Left lung (tissue), 10 donors: ENCODE measurements around the gene TRDN. TPM values are rescaled to one million over a fixed set of nuclear protein-coding genes. Genes with fewer than 3 reads are reported as not detected.

Experiments used
- ATAC-seq: fragments of 200-7000 bp; cut with Tn5 transposase; one replicate; pipeline ENCODE4 v1.9.1; 2020; ENCODE audit warnings: moderate library complexity
- DNase-seq, 4 donors: peaks; one replicate each; pipeline ENCODE4 v3.0.0-alpha.2; 2013 to 2020
- H3K27ac ChIP-seq, 2 donors: fragments of 200-600 bp; sonication (generic) in 1 of 2; one replicate each; pipeline versions ENCODE4 v1.5.0 to v1.8.0; 2020 to 2021
- H3K27me3 ChIP-seq, 2 donors: fragments of 200-600 bp; sonication (generic) in 1 of 2; one replicate each; pipeline versions ENCODE4 v1.5.0 to v1.8.0; 2020 to 2021
- H3K36me3 ChIP-seq, 2 donors: fragments of 200-600 bp; sonication (generic) in 1 of 2; one replicate each; pipeline versions ENCODE4 v1.5.0 to v1.8.0; 2020 to 2021
- H3K4me1 ChIP-seq, 2 donors: fragments of 200-600 bp; one replicate each; pipeline ENCODE4 v1.8.0; 2021
- H3K4me3 ChIP-seq, 2 donors: fragments of 200-600 bp; sonication (generic) in 1 of 2; one replicate each; pipeline versions ENCODE4 v1.5.0 to v1.8.0; 2020 to 2021; ENCODE audit warnings: mild to moderate bottlenecking in 1 of 2
- H3K9me3 ChIP-seq, 2 donors: fragments of 200-600 bp; sonication (generic) in 1 of 2; one replicate each; pipeline versions ENCODE4 v1.5.0 to v1.8.0; 2020 to 2021
- intact Hi-C, 2 donors: fragments of 100-400 bp; cut with DNase I; formaldehyde crosslinking; loops; one replicate each; pipeline versions ENCODE4 v1.11.2 to v1.14.2; 2022
- polyA plus RNA-seq, 6 donors: library from polyadenylated mRNA; unstranded; fragments of 120-200 nt; gene quantifications; one replicate each; pipeline ENCODE4 v1.2.1, GENCODE V29; 2013; ENCODE audit not compliant: insufficient read length in 6 of 6
- total RNA-seq, 2 donors: library from RNA; stranded (reverse); fragmentation: NEBNext Ultra II Directional; extraction: Animal tissue kit (Norgen Biotek cat#: 25700); gene quantifications; one replicate each; pipeline ENCODE4 v1.2.1, GENCODE V29; 2021
- TF ChIP-seq, protein P1 (sequence below), 2 donors: fragments of 200-600 bp; sonication (generic) in 1 of 2; IDR thresholded peaks; one replicate each; pipeline versions ENCODE4 v1.5.0 to v1.8.0; 2021; ENCODE audit warnings: antibody characterized with exemption in 2 of 2
- donor health status: DM: no; HTN: yes; CAD: no.
- donor health status: DM: no; HTN: no; CAD: no.

TRDN gene
- total and polyA plus RNA-seq, 8 donors = 0.03 to 0.18 (median 0.11) TPM; not detected in 3

DNA sequence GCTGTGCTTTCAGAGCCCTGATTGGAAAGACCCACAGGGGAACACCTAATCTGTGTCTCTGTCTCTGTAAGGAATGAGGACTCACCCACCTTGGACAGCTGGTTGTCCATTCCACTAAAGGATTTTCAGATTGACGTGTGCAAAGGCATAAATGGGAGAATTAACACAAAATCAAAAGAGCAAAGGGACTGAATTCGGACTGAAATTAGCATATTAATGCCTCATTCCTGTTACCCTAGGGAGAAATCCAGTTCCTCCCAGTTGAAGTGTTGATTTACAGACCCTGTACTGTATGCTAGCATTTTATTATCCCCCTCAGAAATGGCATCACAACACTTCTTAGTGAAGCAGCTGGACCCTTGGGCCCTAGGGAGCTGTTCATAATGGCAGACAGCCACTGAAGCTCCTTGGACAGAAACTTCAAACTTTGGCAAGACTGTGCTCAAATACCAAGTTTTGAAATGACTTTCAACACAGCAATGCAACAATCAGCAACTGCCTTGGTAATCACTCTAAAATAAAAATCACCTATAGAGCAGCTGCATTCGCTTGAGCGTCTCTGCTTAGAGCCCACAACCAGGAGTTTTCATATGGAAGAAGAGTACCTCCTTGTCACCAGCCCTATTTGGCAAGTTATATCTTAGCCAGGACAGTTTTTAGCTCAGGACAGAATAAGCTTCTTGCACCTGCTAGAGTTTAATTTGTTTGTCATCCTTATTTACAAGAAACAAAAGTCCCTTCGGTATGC is 118.1 kb downstream of the TRDN start:
- TF ChIP-seq, protein P1, sequence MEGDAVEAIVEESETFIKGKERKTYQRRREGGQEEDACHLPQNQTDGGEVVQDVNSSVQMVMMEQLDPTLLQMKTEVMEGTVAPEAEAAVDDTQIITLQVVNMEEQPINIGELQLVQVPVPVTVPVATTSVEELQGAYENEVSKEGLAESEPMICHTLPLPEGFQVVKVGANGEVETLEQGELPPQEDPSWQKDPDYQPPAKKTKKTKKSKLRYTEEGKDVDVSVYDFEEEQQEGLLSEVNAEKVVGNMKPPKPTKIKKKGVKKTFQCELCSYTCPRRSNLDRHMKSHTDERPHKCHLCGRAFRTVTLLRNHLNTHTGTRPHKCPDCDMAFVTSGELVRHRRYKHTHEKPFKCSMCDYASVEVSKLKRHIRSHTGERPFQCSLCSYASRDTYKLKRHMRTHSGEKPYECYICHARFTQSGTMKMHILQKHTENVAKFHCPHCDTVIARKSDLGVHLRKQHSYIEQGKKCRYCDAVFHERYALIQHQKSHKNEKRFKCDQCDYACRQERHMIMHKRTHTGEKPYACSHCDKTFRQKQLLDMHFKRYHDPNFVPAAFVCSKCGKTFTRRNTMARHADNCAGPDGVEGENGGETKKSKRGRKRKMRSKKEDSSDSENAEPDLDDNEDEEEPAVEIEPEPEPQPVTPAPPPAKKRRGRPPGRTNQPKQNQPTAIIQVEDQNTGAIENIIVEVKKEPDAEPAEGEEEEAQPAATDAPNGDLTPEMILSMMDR (IDR thresholded peaks at IDR 0.05) = no peak
- no peaks in the 10 kb centered on the region for H3K27me3 ChIP-seq
- H3K4me3 ChIP-seq = no peak overlapping the region
- intact Hi-C loops = no loop called here
- no peak for ATAC-seq
- H3K27ac ChIP-seq = no peak overlapping the region
- no peak for DNase-seq
- no peaks in the 10 kb centered on the region for H3K36me3 ChIP-seq
- H3K9me3 ChIP-seq = no peaks in the 10 kb centered on the region
- H3K4me1 ChIP-seq = no peaks in the 10 kb centered on the region

- H3K36me3 ChIP-seq = no peaks in the 10 kb centered on the region
- intact Hi-C loops = no loop called here
- H3K27me3 ChIP-seq = no peaks in the 10 kb centered on the region
- no peak overlapping the region for H3K27ac ChIP-seq
- TF ChIP-seq, protein P1 (IDR thresholded peaks at IDR 0.05) = no peak
- no peak for ATAC-seq
- H3K4me1 ChIP-seq = no peaks in the 10 kb centered on the region
- DNase-seq = no peak
- H3K4me3 ChIP-seq = no peak overlapping the region
- no peaks in the 10 kb centered on the region for H3K9me3 ChIP-seq
Observed at GRCh38 chr6:123515715-123516114, 121.0 kb downstream of the TRDN start.

DNA sequence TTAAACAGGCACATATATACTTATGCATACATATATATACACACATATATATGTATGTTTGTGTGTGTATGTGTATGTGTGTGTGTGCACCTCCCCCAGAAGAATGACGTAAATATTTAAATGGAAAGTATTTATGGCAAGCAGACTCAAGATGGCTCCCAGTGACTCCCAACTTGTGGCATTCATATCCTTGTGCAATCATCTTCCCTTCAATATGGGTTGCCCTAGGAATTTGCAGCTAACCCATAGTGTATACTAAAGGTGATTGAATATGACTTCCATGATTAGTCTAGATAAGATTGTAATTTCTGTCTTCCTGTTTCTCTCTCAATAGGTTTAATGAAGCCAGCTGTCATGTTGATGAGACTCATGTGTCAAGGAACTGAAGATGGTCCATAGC is 127.6 kb downstream of the TRDN start:
- DNase-seq = no peak
- intact Hi-C loops = no loop called here
- peaks cover 0 to 2% of the 10 kb centered on the region in 2 donors for H3K9me3 ChIP-seq
- no peak overlapping the region for H3K4me3 ChIP-seq
- no peaks in the 10 kb centered on the region for H3K4me1 ChIP-seq
- no peak overlapping the region for H3K27ac ChIP-seq
- H3K27me3 ChIP-seq = no peaks in the 10 kb centered on the region
- no peak for ATAC-seq
- TF ChIP-seq, protein P1 (IDR thresholded peaks at IDR 0.05) = no peak
- H3K36me3 ChIP-seq = no peaks in the 10 kb centered on the region

DNA sequence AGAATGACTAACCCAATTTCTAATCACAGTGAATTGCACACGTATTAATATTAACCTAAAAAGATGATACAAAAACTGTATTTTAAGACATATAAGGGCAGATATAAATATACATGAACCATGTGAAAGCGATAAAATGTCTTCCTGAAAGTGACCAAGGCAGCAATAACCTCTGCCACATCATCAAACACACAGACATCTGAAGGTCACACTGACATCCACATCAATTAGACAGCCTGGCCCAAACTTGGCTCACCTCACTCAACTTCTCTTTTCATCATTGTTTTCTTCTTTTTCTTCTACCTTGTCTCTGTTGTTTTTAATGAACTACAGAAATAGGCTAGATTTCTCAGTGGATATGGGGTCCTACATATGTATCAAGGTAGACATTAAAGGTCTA is 128.5 kb downstream of the TRDN start:
- no peak overlapping the region for H3K27ac ChIP-seq
- no peaks in the 10 kb centered on the region for H3K27me3 ChIP-seq
- H3K4me3 ChIP-seq = no peak overlapping the region
- intact Hi-C loops = no loop called here
- ATAC-seq = no peak
- peaks cover 0 to 2% of the 10 kb centered on the region in 2 donors for H3K9me3 ChIP-seq
- H3K36me3 ChIP-seq = no peaks in the 10 kb centered on the region
- DNase-seq = no peak
- H3K4me1 ChIP-seq = no peaks in the 10 kb centered on the region
- TF ChIP-seq, protein P1 (IDR thresholded peaks at IDR 0.05) = no peak

DNA sequence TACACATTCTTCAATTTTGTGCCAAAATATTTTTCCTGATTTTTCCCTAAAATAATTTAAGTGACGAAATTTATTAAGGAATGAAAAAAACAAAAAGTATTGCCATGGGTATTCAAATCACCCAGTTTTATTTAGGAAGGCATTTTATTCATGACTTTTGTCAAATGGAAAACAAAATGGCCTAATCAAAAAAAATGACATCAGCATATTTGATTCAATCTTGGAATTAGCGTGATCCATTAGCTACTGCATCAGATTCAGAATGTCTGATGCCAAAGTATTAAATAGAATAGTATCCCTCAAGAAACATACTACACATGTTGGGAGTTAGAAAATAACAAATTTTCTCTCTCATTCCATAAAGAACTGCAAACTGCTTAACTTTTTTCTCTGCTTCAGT is 129.2 kb downstream of the TRDN start:
- ATAC-seq (no peak), DNase-seq (no peak)
- Histone ChIP-seq H3K4me3 (no peak overlapping the region), H3K27ac (no peak overlapping the region), H3K9me3 (peaks cover 0 to 2% of the 10 kb centered on the region in 2 donors), H3K36me3 (no peaks in the 10 kb centered on the region), H3K27me3 (no peaks in the 10 kb centered on the region), H3K4me1 (no peaks in the 10 kb centered on the region)
- intact Hi-C loops = no loop called here
- TF ChIP-seq, protein P1 (IDR thresholded peaks at IDR 0.05) = no peak
